Measurements from ENCODE around the gene FRRS1.

Gene FRRS1

DNA sequence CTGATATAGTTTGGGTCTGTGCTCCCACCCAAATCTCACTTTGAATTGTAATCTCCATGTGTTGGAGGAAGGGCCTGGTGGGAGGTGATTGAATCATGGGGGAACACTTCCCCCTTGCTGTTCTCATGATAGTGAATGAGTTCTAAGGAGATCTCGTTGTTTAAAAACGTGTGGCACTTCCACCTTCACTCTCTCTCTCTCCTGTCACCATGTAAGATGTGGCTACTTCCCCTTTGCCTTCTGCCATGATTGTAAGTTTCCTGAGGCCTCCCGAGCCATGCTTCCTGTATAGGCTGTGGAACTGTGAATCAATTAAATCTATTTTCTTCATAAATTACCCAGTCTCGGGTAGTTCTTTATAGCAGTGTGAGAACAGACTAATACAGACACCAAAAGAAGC, 40.4 kb downstream of the FRRS1 start:
- H3K4me3 ChIP-seq (ENCODE audit: low read length), result no peak overlapping the region
- no peaks in the 10 kb centered on the region for H3K27me3 ChIP-seq (ENCODE audit: control insufficient read depth, insufficient read depth, low read length)
- no peak overlapping the region for H3K9ac ChIP-seq (ENCODE audit: low read length)
- no peaks in the 10 kb centered on the region for H3K4me1 ChIP-seq (ENCODE audit: control insufficient read depth, insufficient read depth, low read length)
- no peaks in the 10 kb centered on the region for H3K9me3 ChIP-seq (ENCODE audit: control insufficient read depth, low read length)
- no peaks in the 10 kb centered on the region for H3K36me3 ChIP-seq (ENCODE audit: control insufficient read depth, insufficient read depth, low read length)

- H3K4me3 ChIP-seq (ENCODE audit: low read length), result no peak overlapping the region
- H3K9ac ChIP-seq (ENCODE audit: low read length), result no peak overlapping the region
- no peaks in the 10 kb centered on the region for H3K4me1 ChIP-seq (ENCODE audit: control insufficient read depth, insufficient read depth, low read length)
- H3K9me3 ChIP-seq (ENCODE audit: control insufficient read depth, low read length), result no peaks in the 10 kb centered on the region
- no peaks in the 10 kb centered on the region for H3K27me3 ChIP-seq (ENCODE audit: control insufficient read depth, insufficient read depth, low read length)
- no peaks in the 10 kb centered on the region for H3K36me3 ChIP-seq (ENCODE audit: control insufficient read depth, insufficient read depth, low read length)
Measured at GRCh38 chr1:99723251-99723650, 43.2 kb downstream of the FRRS1 start.

GRCh38 chr1:99717005-99717404, 49.4 kb downstream of the FRRS1 start:
- Histone ChIP-seq H3K27me3 (ENCODE audit: control insufficient read depth, insufficient read depth, low read length) (no peaks in the 10 kb centered on the region), H3K36me3 (ENCODE audit: control insufficient read depth, insufficient read depth, low read length) (no peaks in the 10 kb centered on the region), H3K9me3 (ENCODE audit: control insufficient read depth, low read length) (no peaks in the 10 kb centered on the region), H3K9ac (ENCODE audit: low read length) (no peak overlapping the region), H3K4me1 (ENCODE audit: control insufficient read depth, insufficient read depth, low read length) (no peaks in the 10 kb centered on the region), H3K4me3 (ENCODE audit: low read length) (no peak overlapping the region)

GRCh38 chr1:99713006-99713405, 53.4 kb downstream of the FRRS1 start:
- Histone ChIP-seq H3K27me3 (ENCODE audit: control insufficient read depth, insufficient read depth, low read length) (no peaks in the 10 kb centered on the region), H3K9ac (ENCODE audit: low read length) (no peak overlapping the region), H3K4me1 (ENCODE audit: control insufficient read depth, insufficient read depth, low read length) (no peaks in the 10 kb centered on the region), H3K4me3 (ENCODE audit: low read length) (no peak overlapping the region), H3K9me3 (ENCODE audit: control insufficient read depth, low read length) (no peaks in the 10 kb centered on the region), H3K36me3 (ENCODE audit: control insufficient read depth, insufficient read depth, low read length) (no peaks in the 10 kb centered on the region)

- no peak overlapping the region for H3K9ac ChIP-seq (ENCODE audit: low read length)
- no peak overlapping the region for H3K4me3 ChIP-seq (ENCODE audit: low read length)
- no peaks in the 10 kb centered on the region for H3K9me3 ChIP-seq (ENCODE audit: control insufficient read depth, low read length)
- H3K4me1 ChIP-seq (ENCODE audit: control insufficient read depth, insufficient read depth, low read length), result no peaks in the 10 kb centered on the region
- H3K36me3 ChIP-seq (ENCODE audit: control insufficient read depth, insufficient read depth, low read length), result no peaks in the 10 kb centered on the region
- H3K27me3 ChIP-seq (ENCODE audit: control insufficient read depth, insufficient read depth, low read length), result no peaks in the 10 kb centered on the region
Measured at GRCh38 chr1:99710994-99711393, 55.4 kb downstream of the FRRS1 start.

DNA sequence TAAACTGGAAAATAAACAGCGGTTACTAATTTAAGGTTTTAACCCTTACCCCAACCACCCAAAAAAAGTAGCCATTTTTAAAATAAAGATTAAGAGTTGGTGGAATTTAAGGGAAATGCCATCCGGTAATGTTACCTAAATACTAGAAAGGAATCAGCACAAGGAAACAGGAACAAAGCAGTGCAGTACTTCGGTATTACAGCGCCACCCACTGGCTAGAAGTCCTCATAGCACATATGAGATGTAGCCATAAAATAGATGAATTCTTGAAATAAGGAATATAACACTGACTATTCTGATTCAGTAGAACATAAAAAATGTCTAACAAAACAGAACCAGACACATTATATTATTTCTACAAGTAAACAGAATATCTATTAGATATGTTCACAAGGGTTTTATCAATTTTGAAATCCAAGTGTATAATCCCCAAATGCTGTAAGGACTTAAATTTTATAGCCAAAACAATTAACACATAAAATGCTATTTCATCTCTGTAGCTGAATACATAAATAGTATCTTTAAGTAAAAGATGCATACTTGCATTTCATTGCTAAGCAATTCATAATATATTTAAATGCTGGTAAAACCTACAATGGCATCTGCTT, 58.8 kb downstream of the FRRS1 start:
- Histone ChIP-seq H3K9ac (ENCODE audit: low read length) (no peak overlapping the region), H3K9me3 (ENCODE audit: control insufficient read depth, low read length) (no peaks in the 10 kb centered on the region), H3K4me1 (ENCODE audit: control insufficient read depth, insufficient read depth, low read length) (no peaks in the 10 kb centered on the region), H3K27me3 (ENCODE audit: control insufficient read depth, insufficient read depth, low read length) (no peaks in the 10 kb centered on the region), H3K36me3 (ENCODE audit: control insufficient read depth, insufficient read depth, low read length) (no peaks in the 10 kb centered on the region), H3K4me3 (ENCODE audit: low read length) (no peak overlapping the region)

- Histone ChIP-seq H3K36me3 (ENCODE audit: control insufficient read depth, insufficient read depth, low read length) (no peaks in the 10 kb centered on the region), H3K4me3 (ENCODE audit: low read length) (no peak overlapping the region), H3K27me3 (ENCODE audit: control insufficient read depth, insufficient read depth, low read length) (no peaks in the 10 kb centered on the region), H3K9me3 (ENCODE audit: control insufficient read depth, low read length) (no peaks in the 10 kb centered on the region), H3K9ac (ENCODE audit: low read length) (no peak overlapping the region), H3K4me1 (ENCODE audit: control insufficient read depth, insufficient read depth, low read length) (no peaks in the 10 kb centered on the region)
Measured at GRCh38 chr1:99705385-99705784, 61.0 kb downstream of the FRRS1 start.

DNA sequence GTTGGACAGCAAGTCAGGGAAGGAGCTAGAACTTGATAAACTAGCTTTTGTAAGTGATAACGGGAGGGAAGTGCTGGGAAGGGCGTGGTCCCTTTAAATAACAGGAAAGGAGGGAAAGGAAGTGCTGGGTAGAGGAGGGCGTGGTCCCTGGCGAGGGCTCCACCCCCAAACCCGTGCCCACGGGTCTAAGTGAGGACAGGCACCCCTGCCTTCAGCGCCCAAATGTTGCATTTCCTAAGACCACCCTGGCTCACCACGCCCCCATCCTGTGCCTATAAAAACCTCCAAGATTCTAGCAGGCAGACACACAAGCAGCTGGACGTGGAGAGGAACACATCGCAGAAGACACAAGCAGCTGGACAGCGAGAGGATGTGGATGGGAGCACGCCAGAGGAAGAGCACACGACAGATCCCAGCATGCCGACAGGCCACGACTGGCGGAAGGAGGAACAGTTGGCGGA, 62.0 kb downstream of the FRRS1 start:
- Histone ChIP-seq H3K4me1 (ENCODE audit: control insufficient read depth, insufficient read depth, low read length) (no peaks in the 10 kb centered on the region), H3K27me3 (ENCODE audit: control insufficient read depth, insufficient read depth, low read length) (no peaks in the 10 kb centered on the region), H3K4me3 (ENCODE audit: low read length) (no peak overlapping the region), H3K9ac (ENCODE audit: low read length) (no peak overlapping the region), H3K36me3 (ENCODE audit: control insufficient read depth, insufficient read depth, low read length) (no peaks in the 10 kb centered on the region), H3K9me3 (ENCODE audit: control insufficient read depth, low read length) (no peaks in the 10 kb centered on the region)

- H3K4me1 ChIP-seq (ENCODE audit: control insufficient read depth, insufficient read depth, low read length), result no peaks in the 10 kb centered on the region
- no peaks in the 10 kb centered on the region for H3K9me3 ChIP-seq (ENCODE audit: control insufficient read depth, low read length)
- H3K9ac ChIP-seq (ENCODE audit: low read length), result no peak overlapping the region
- no peaks in the 10 kb centered on the region for H3K36me3 ChIP-seq (ENCODE audit: control insufficient read depth, insufficient read depth, low read length)
- no peak overlapping the region for H3K4me3 ChIP-seq (ENCODE audit: low read length)
- no peaks in the 10 kb centered on the region for H3K27me3 ChIP-seq (ENCODE audit: control insufficient read depth, insufficient read depth, low read length)
Measured at GRCh38 chr1:99702221-99702620, 64.2 kb downstream of the FRRS1 start.

DNA sequence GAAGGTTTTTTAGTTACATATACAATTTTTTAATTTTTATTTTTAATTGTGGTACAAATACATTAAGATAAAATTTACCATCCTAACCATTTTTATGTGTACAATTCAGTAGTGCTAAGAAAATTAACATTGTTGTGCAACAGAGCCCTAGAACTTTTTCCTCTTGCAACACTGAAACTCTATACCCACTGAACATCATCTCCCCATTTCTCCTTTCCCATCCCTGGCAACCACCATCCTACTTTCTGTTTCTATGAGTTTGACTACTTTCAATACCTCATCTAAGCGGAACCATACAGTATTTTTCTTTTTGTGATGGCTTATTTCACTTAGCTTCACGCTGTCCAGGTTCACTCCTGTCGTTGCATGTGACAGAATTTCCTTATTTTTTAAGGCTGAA, 66.4 kb downstream of the FRRS1 start:
- no peaks in the 10 kb centered on the region for H3K36me3 ChIP-seq (ENCODE audit: control insufficient read depth, insufficient read depth, low read length)
- no peak overlapping the region for H3K4me3 ChIP-seq (ENCODE audit: low read length)
- no peaks in the 10 kb centered on the region for H3K4me1 ChIP-seq (ENCODE audit: control insufficient read depth, insufficient read depth, low read length)
- H3K9ac ChIP-seq (ENCODE audit: low read length), result no peak overlapping the region
- no peaks in the 10 kb centered on the region for H3K27me3 ChIP-seq (ENCODE audit: control insufficient read depth, insufficient read depth, low read length)
- no peaks in the 10 kb centered on the region for H3K9me3 ChIP-seq (ENCODE audit: control insufficient read depth, low read length)

DNA sequence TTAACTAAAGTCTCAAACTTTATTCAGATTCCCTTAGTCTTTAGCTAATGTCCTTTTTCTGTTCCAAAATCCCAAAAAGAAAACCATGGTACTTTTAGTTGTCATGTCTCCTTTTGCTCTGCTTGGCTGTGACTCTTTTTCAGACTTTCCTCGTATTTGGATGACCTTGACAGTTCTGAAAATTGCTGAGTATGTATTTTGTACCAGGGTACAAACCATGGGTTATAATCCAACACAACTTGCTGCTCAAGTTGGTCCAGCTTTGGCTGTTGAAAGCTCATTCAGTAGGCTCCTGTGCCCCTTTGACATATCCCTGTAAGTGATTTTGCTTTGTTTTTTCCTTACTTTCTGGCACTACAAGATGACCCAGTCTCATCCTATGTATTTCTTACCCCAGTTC, 68.9 kb downstream of the FRRS1 start:
- Histone ChIP-seq H3K36me3 (ENCODE audit: control insufficient read depth, insufficient read depth, low read length) (no peaks in the 10 kb centered on the region), H3K27me3 (ENCODE audit: control insufficient read depth, insufficient read depth, low read length) (no peaks in the 10 kb centered on the region), H3K4me1 (ENCODE audit: control insufficient read depth, insufficient read depth, low read length) (no peaks in the 10 kb centered on the region), H3K9me3 (ENCODE audit: control insufficient read depth, low read length) (no peaks in the 10 kb centered on the region), H3K4me3 (ENCODE audit: low read length) (no peak overlapping the region), H3K9ac (ENCODE audit: low read length) (no peak overlapping the region)

DNA sequence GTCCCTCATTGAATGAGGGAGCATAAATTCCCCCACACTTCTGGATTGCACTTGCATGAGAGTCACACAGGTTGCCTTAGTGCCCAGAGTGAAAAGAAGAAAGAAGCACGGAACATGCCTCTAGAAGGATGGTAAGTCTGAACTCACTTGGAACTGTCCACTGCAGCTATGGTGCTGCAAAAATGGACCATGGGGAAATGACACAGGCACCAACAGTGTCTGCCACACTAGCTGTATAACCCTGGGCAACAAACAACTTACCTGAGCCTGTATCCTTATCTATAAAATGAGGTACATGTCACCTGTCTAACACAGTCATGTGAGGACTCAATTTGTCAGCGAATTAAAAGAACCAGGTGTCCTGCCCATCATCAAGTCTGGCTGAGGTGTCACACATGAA, 69.8 kb downstream of the FRRS1 start:
- Histone ChIP-seq H3K27me3 (ENCODE audit: control insufficient read depth, insufficient read depth, low read length) (no peaks in the 10 kb centered on the region), H3K36me3 (ENCODE audit: control insufficient read depth, insufficient read depth, low read length) (no peaks in the 10 kb centered on the region), H3K9ac (ENCODE audit: low read length) (no peak overlapping the region), H3K4me1 (ENCODE audit: control insufficient read depth, insufficient read depth, low read length) (no peaks in the 10 kb centered on the region), H3K9me3 (ENCODE audit: control insufficient read depth, low read length) (no peaks in the 10 kb centered on the region), H3K4me3 (ENCODE audit: low read length) (no peak overlapping the region)

- no peaks in the 10 kb centered on the region for H3K36me3 ChIP-seq (ENCODE audit: control insufficient read depth, insufficient read depth, low read length)
- H3K4me1 ChIP-seq (ENCODE audit: control insufficient read depth, insufficient read depth, low read length), result no peaks in the 10 kb centered on the region
- no peak overlapping the region for H3K9ac ChIP-seq (ENCODE audit: low read length)
- no peaks in the 10 kb centered on the region for H3K27me3 ChIP-seq (ENCODE audit: control insufficient read depth, insufficient read depth, low read length)
- no peaks in the 10 kb centered on the region for H3K9me3 ChIP-seq (ENCODE audit: control insufficient read depth, low read length)
- no peak overlapping the region for H3K4me3 ChIP-seq (ENCODE audit: low read length)
Measured at GRCh38 chr1:99691175-99691574, 75.3 kb downstream of the FRRS1 start.

Data from mucosa of stomach (tissue), 1 donor.